Neural cell (in vitro differentiated cells): Measurements from ENCODE around the gene SMAD9. TPM values are rescaled to one million over a fixed set of nuclear protein-coding genes. Genes with fewer than 3 reads are reported as not detected.

ENCODE experiments used
- H2AFZ ChIP-seq: fragments of 200-600, 300-800 bp; sonication (generic), shearing (Covaris generic); 2 replicates; pipeline ENCODE4 v1.6.0; 2014; ENCODE audit warnings: low read depth, mild to moderate bottlenecking, antibody characterized with exemption, low read length, moderate library complexity
- H3F3A ChIP-seq: fragments of 200-600 bp; shearing (Covaris generic); 2 replicates; pipeline ENCODE4 v1.6.1; 2016; ENCODE audit warnings: mild to moderate bottlenecking, moderate library complexity, mixed read lengths, antibody characterized with exemption, low read length; ENCODE audit not compliant: insufficient read depth, poor library complexity, severe bottlenecking
- H3K27ac ChIP-seq: fragments of 200-600, 300-800 bp; sonication (generic), shearing (Covaris generic); 2 replicates; pipeline ENCODE4 v1.5.1; 2014; ENCODE audit warnings: mild to moderate bottlenecking, low read length, moderate library complexity
- H3K27me3 ChIP-seq: fragments of 300-800, 200-600 bp; sonication (generic), shearing (Covaris generic); 2 replicates; pipeline ENCODE4 v1.6.0; 2014; ENCODE audit warnings: mild to moderate bottlenecking, low read depth, low read length, moderate library complexity; ENCODE audit not compliant: insufficient read depth
- H3K36me3 ChIP-seq: fragments of 300-800, 200-600 bp; sonication (generic), shearing (Covaris generic); 2 replicates; pipeline ENCODE4 v1.5.1; 2014; ENCODE audit warnings: mild to moderate bottlenecking, antibody characterized with exemption, low read length, moderate library complexity; ENCODE audit not compliant: insufficient read depth
- H3K4me2 ChIP-seq: fragments of 300-800, 200-600 bp; sonication (generic), shearing (Covaris generic); 2 replicates; pipeline ENCODE4 v1.6.0; 2014; ENCODE audit warnings: mild to moderate bottlenecking, low read length
- H3K4me3 ChIP-seq: fragments of 300-800, 200-600 bp; sonication (generic), shearing (Covaris generic); 2 replicates; pipeline ENCODE4 v1.5.1; 2014; ENCODE audit warnings: mild to moderate bottlenecking, low read length, moderate library complexity
- H3K79me2 ChIP-seq: fragments of 200-600 bp; shearing (Covaris generic); replicated peaks from 2 replicates; pipeline ENCODE4 v1.6.0; 2014; ENCODE audit warnings: mild to moderate bottlenecking, low read length, moderate library complexity; ENCODE audit not compliant: insufficient read depth
- H3K9ac ChIP-seq: fragments of 300-800, 200-600 bp; sonication (generic), shearing (Covaris generic); 2 replicates; pipeline ENCODE4 v1.6.1; 2016; ENCODE audit warnings: mild to moderate bottlenecking, low read length, mixed read lengths
- H3K9me2 ChIP-seq: fragments of 200-600 bp; shearing (Covaris generic); 2 replicates; pipeline ENCODE4 v1.6.1; 2016; ENCODE audit warnings: mild to moderate bottlenecking, low read length, mixed read lengths; ENCODE audit not compliant: insufficient read depth
- H3K9me3 ChIP-seq: fragments of 200-600, 300-800 bp; sonication (generic), shearing (Covaris generic); 2 replicates; pipeline ENCODE4 v1.6.1; 2016; ENCODE audit warnings: mild to moderate bottlenecking, mixed run types, low read length, moderate library complexity, mixed read lengths
- H4K20me1 ChIP-seq: fragments of 200-600 bp; shearing (Covaris generic); 2 replicates; pipeline ENCODE4 v1.6.1; 2016; ENCODE audit warnings: mild to moderate bottlenecking, mixed run types; ENCODE audit not compliant: insufficient read depth
- CTCF ChIP-seq: fragments of 450-650 bp; IDR thresholded peaks from 2 replicates; pipeline ENCODE4 v1.5.1; 2014; ENCODE audit warnings: antibody characterized with exemption, mild to moderate bottlenecking, moderate library complexity; ENCODE audit not compliant: poor library complexity, severe bottlenecking
- EP300 ChIP-seq: fragments of 450-650 bp; conservative IDR thresholded peaks from 2 replicates; pipeline ENCODE4 v1.6.1; 2014; ENCODE audit warnings: antibody characterized with exemption, mild to moderate bottlenecking, moderate library complexity; ENCODE audit not compliant: poor library complexity, severe bottlenecking
- EZH2 ChIP-seq: fragments of 200-600, 300-800 bp; shearing (Covaris generic), sonication (generic); IDR thresholded peaks from 2 replicates; pipeline ENCODE4 v1.6.1; 2014; ENCODE audit warnings: antibody characterized with exemption, low read length, borderline replicate concordance, mild to moderate bottlenecking; ENCODE audit not compliant: insufficient read depth, poor library complexity, severe bottlenecking
- MXI1 ChIP-seq: fragments of 450-650 bp; conservative IDR thresholded peaks from 2 replicates; pipeline ENCODE4 v1.6.1; 2014; ENCODE audit warnings: antibody characterized with exemption, mild to moderate bottlenecking; ENCODE audit not compliant: poor library complexity, severe bottlenecking
- POLR2AphosphoS5 ChIP-seq: IDR thresholded peaks from 2 replicates; pipeline ENCODE4 v1.6.1; 2012
- RAD21 ChIP-seq: fragments of 450-650 bp; conservative IDR thresholded peaks from 2 replicates; pipeline ENCODE4 v1.6.1; 2014; ENCODE audit warnings: antibody characterized with exemption, mild to moderate bottlenecking, moderate library complexity
- REST ChIP-seq: IDR thresholded peaks from 2 replicates; pipeline ENCODE4 v1.6.1; 2012; ENCODE audit warnings: borderline replicate concordance
- SMC3 ChIP-seq: fragments of 450-650 bp; conservative IDR thresholded peaks from 2 replicates; pipeline ENCODE4 v1.6.1; 2014; ENCODE audit warnings: antibody characterized with exemption, mild to moderate bottlenecking, moderate library complexity; ENCODE audit not compliant: poor library complexity
- TAF1 ChIP-seq: IDR thresholded peaks from 2 replicates; pipeline ENCODE4 v1.6.1; 2012; ENCODE audit warnings: low read depth
- polyA plus RNA-seq: library from polyadenylated mRNA; depleted of rRNA; stranded (reverse); fragments of >200 nt; gene quantifications from 2 replicates; pipeline ENCODE4 v1.2.3, GENCODE V29; 2014

Gene SMAD9
- polyA plus RNA-seq, 1 donor from 2014 or later: 2.5 TPM

GRCh38 chr13:36917311-36917710, 2.7 kb downstream of the SMAD9 start:
- no peak overlapping the region for H3K9ac ChIP-seq
- H3K9me3 ChIP-seq: no peaks in the 10 kb centered on the region
- no peak overlapping the region for H3K4me2 ChIP-seq
- H3K27me3 ChIP-seq: peaks cover 12% of the 10 kb centered on the region
- H3K9me2 ChIP-seq: no peaks in the 10 kb centered on the region
- H2AFZ ChIP-seq: no peak overlapping the region
- no peaks in the 10 kb centered on the region for H3K79me2 ChIP-seq
- no peak for TF ChIP-seq POLR2AphosphoS5
- no peak for TF ChIP-seq TAF1
- TF ChIP-seq EZH2: no peak
- no peak for TF ChIP-seq EP300
- no peak for TF ChIP-seq CTCF
- TF ChIP-seq SMC3: no peak
- no peak for TF ChIP-seq MXI1
- H3K27ac ChIP-seq: no peak overlapping the region
- H3K36me3 ChIP-seq: no peaks in the 10 kb centered on the region
- peaks cover 5% of the 10 kb centered on the region for H3F3A ChIP-seq
- no peaks in the 10 kb centered on the region for H4K20me1 ChIP-seq
- no peak overlapping the region for H3K4me3 ChIP-seq

- Histone ChIP-seq H3K27ac (no peak overlapping the region), H3K4me2 (no peak overlapping the region), H3K79me2 (no peaks in the 10 kb centered on the region)
Measured at GRCh38 chr13:36915896-36916640, 4.0 kb downstream of the SMAD9 start.

More at GRCh38 chr13:36915896-36916640, 4.0 kb downstream of the SMAD9 start:
- Histone ChIP-seq H3K9me2 (no peaks in the 10 kb centered on the region), H3K27me3 (peaks cover 12% of the 10 kb centered on the region), H3K4me3 (no peak overlapping the region), H3F3A (peaks cover 5% of the 10 kb centered on the region), H3K9ac (no peak overlapping the region), H3K36me3 (no peaks in the 10 kb centered on the region), H2AFZ (no peak overlapping the region), H3K9me3 (no peaks in the 10 kb centered on the region), H4K20me1 (no peaks in the 10 kb centered on the region)
- no peak for TF ChIP-seq POLR2AphosphoS5
- no peak for TF ChIP-seq EZH2
- TF ChIP-seq TAF1: no peak
- no peak for TF ChIP-seq SMC3
- no peak for TF ChIP-seq REST
- no peak for TF ChIP-seq RAD21
- TF ChIP-seq MXI1: no peak
- TF ChIP-seq CTCF: no peak
- TF ChIP-seq EP300: no peak
